Stimulated activated effector memory CD8-positive, alpha-beta T cell treated with anti-CD3 and anti-CD28 coated beads, Interleukin-12 subunit alpha, Interleukin-12 subunit beta, amount 100 ng/mL, for 72 hours (primary cell): Measurements from ENCODE around the gene RSPH6A.

Source experiments
- ATAC-seq: fragments of 150-1000 bp; cut with Tn5 transposase; 2 replicates; pipeline ENCODE4 v1.10.0; 2021
- DNase-seq, 2 donors: peaks; one replicate each; pipeline ENCODE4 v3.0.0; 2021 to 2022; ENCODE audit warnings: low spot score in 2 of 2
- H3K27ac Mint-ChIP-seq: one replicate; pipeline ENCODE4 v1.8.0; 2022; ENCODE audit warnings: mild to moderate bottlenecking, mixed read lengths
- H3K36me3 Mint-ChIP-seq: one replicate; pipeline ENCODE4 v1.8.0; 2022; ENCODE audit warnings: mild to moderate bottlenecking, mixed read lengths
- H3K4me1 Mint-ChIP-seq: one replicate; pipeline ENCODE4 v1.8.0; 2022; ENCODE audit warnings: mixed read lengths
- H3K4me3 Mint-ChIP-seq: one replicate; pipeline ENCODE4 v1.8.0; 2022; ENCODE audit warnings: mild to moderate bottlenecking, mixed read lengths
- H3K9me3 Mint-ChIP-seq: one replicate; pipeline ENCODE4 v1.8.0; 2022; ENCODE audit warnings: mixed read lengths

The RSPH6A gene

GRCh38 chr19:45828945-45829344 lies 13.8 kb upstream of the RSPH6A start:
- no peak overlapping the region for H3K27ac Mint-ChIP-seq
- no peaks in the 10 kb centered on the region for H3K9me3 Mint-ChIP-seq
- peaks cover 95% of the 10 kb centered on the region for H3K36me3 Mint-ChIP-seq
- ATAC-seq (no peak), DNase-seq (no peak)
- no peaks in the 10 kb centered on the region for H3K4me1 Mint-ChIP-seq
- H3K4me3 Mint-ChIP-seq = no peak overlapping the region

GRCh38 chr19:45828523-45828922 lies 13.4 kb upstream of the RSPH6A start:
- Mint-ChIP-seq H3K9me3 (no peaks in the 10 kb centered on the region), H3K36me3 (peaks cover 93% of the 10 kb centered on the region), H3K4me1 (no peaks in the 10 kb centered on the region), H3K4me3 (no peak overlapping the region), H3K27ac (no peak overlapping the region)
- DNase-seq = no peak
- no peak for ATAC-seq

- no peak overlapping the region for H3K4me3 Mint-ChIP-seq
- no peaks in the 10 kb centered on the region for H3K4me1 Mint-ChIP-seq
- no peak for ATAC-seq
- peaks cover 91% of the 10 kb centered on the region for H3K36me3 Mint-ChIP-seq
- H3K27ac Mint-ChIP-seq = peak overlapping the region; percentile 81
- DNase-seq = no peak
- H3K9me3 Mint-ChIP-seq = no peaks in the 10 kb centered on the region
Observed at GRCh38 chr19:45827459-45828093, 12.5 kb upstream of the RSPH6A start.

GRCh38 chr19:45826934-45827333 lies 11.8 kb upstream of the RSPH6A start:
- Mint-ChIP-seq H3K36me3 (peaks cover 90% of the 10 kb centered on the region), H3K9me3 (no peaks in the 10 kb centered on the region), H3K4me1 (no peaks in the 10 kb centered on the region), H3K4me3 (no peak overlapping the region), H3K27ac (peak overlapping the region; percentile 81)
- DNase-seq (no peak), ATAC-seq (no peak)

GRCh38 chr19:45825917-45826893 lies 11.1 kb upstream of the RSPH6A start:
- DNase-seq (no peak), ATAC-seq (no peak)
- no peak overlapping the region for H3K4me3 Mint-ChIP-seq
- H3K27ac Mint-ChIP-seq = no peak overlapping the region
- H3K4me1 Mint-ChIP-seq = peaks cover 3% of the 10 kb centered on the region
- no peaks in the 10 kb centered on the region for H3K9me3 Mint-ChIP-seq
- H3K36me3 Mint-ChIP-seq = peaks cover 90% of the 10 kb centered on the region

- DNase-seq (no peak), ATAC-seq (no peak)
- no peak overlapping the region for H3K27ac Mint-ChIP-seq
- H3K4me3 Mint-ChIP-seq = no peak overlapping the region
- H3K4me1 Mint-ChIP-seq = peaks cover 5% of the 10 kb centered on the region
- H3K9me3 Mint-ChIP-seq = no peaks in the 10 kb centered on the region
- peaks cover 90% of the 10 kb centered on the region for H3K36me3 Mint-ChIP-seq
Observed at GRCh38 chr19:45825263-45825605, 10.1 kb upstream of the RSPH6A start.

- Mint-ChIP-seq H3K27ac (peak overlapping the region; percentile 73), H3K9me3 (no peaks in the 10 kb centered on the region), H3K4me1 (peaks cover 5% of the 10 kb centered on the region), H3K4me3 (no peak overlapping the region), H3K36me3 (peaks cover 90% of the 10 kb centered on the region)
- no peak for ATAC-seq
- no peak for DNase-seq
Observed at GRCh38 chr19:45824531-45825262, 9.6 kb upstream of the RSPH6A start.

- H3K27ac Mint-ChIP-seq = peak overlapping the region; percentile 73
- H3K36me3 Mint-ChIP-seq = peaks cover 90% of the 10 kb centered on the region
- H3K4me3 Mint-ChIP-seq = no peak overlapping the region
- peaks cover 5% of the 10 kb centered on the region for H3K4me1 Mint-ChIP-seq
- DNase-seq (no peak), ATAC-seq (no peak)
- no peaks in the 10 kb centered on the region for H3K9me3 Mint-ChIP-seq
Observed at GRCh38 chr19:45824041-45824471, 8.9 kb upstream of the RSPH6A start.

GRCh38 chr19:45823182-45823581 lies 8.1 kb upstream of the RSPH6A start:
- peaks cover 81% of the 10 kb centered on the region for H3K36me3 Mint-ChIP-seq
- H3K4me3 Mint-ChIP-seq = no peak overlapping the region
- no peak for DNase-seq
- peaks cover 5% of the 10 kb centered on the region for H3K4me1 Mint-ChIP-seq
- no peak for ATAC-seq
- no peaks in the 10 kb centered on the region for H3K9me3 Mint-ChIP-seq
- no peak overlapping the region for H3K27ac Mint-ChIP-seq

- Mint-ChIP-seq H3K9me3 (no peaks in the 10 kb centered on the region), H3K36me3 (peaks cover 77% of the 10 kb centered on the region), H3K4me3 (no peak overlapping the region), H3K4me1 (peaks cover 5% of the 10 kb centered on the region), H3K27ac (no peak overlapping the region)
- DNase-seq = no peak
- ATAC-seq = no peak
Observed at GRCh38 chr19:45822716-45823115, 7.6 kb upstream of the RSPH6A start.

- Mint-ChIP-seq H3K36me3 (peaks cover 72% of the 10 kb centered on the region), H3K9me3 (no peaks in the 10 kb centered on the region), H3K4me1 (peaks cover 13% of the 10 kb centered on the region), H3K4me3 (no peak overlapping the region), H3K27ac (peak overlapping the region; percentile 48)
- DNase-seq = no peak
- ATAC-seq = no peak
Observed at GRCh38 chr19:45821570-45821969, 6.5 kb upstream of the RSPH6A start.

- DNase-seq = no peak
- H3K4me3 Mint-ChIP-seq = no peak overlapping the region
- H3K4me1 Mint-ChIP-seq = peaks cover 13% of the 10 kb centered on the region
- H3K9me3 Mint-ChIP-seq = no peaks in the 10 kb centered on the region
- H3K27ac Mint-ChIP-seq = peak overlapping the region; percentile 48
- ATAC-seq = no peak
- peaks cover 70% of the 10 kb centered on the region for H3K36me3 Mint-ChIP-seq
Observed at GRCh38 chr19:45821103-45821521, 6.0 kb upstream of the RSPH6A start.

GRCh38 chr19:45820413-45821102 lies 5.5 kb upstream of the RSPH6A start:
- ATAC-seq (no peak), DNase-seq (no peak)
- H3K36me3 Mint-ChIP-seq = peaks cover 70% of the 10 kb centered on the region
- no peaks in the 10 kb centered on the region for H3K9me3 Mint-ChIP-seq
- peak overlapping the region; percentile 48 for H3K27ac Mint-ChIP-seq
- H3K4me1 Mint-ChIP-seq = peaks cover 13% of the 10 kb centered on the region
- H3K4me3 Mint-ChIP-seq = no peak overlapping the region

GRCh38 chr19:45819769-45820168 lies 4.7 kb upstream of the RSPH6A start:
- Mint-ChIP-seq H3K4me3 (no peak overlapping the region), H3K4me1 (peaks cover 13% of the 10 kb centered on the region), H3K27ac (no peak overlapping the region), H3K36me3 (peaks cover 66% of the 10 kb centered on the region), H3K9me3 (no peaks in the 10 kb centered on the region)
- DNase-seq (no peak), ATAC-seq (no peak)

- ATAC-seq = no peak
- no peak for DNase-seq
- H3K4me3 Mint-ChIP-seq = no peak overlapping the region
- H3K4me1 Mint-ChIP-seq = peaks cover 13% of the 10 kb centered on the region
- H3K27ac Mint-ChIP-seq = no peak overlapping the region
- H3K36me3 Mint-ChIP-seq = peaks cover 56% of the 10 kb centered on the region
- no peaks in the 10 kb centered on the region for H3K9me3 Mint-ChIP-seq
Observed at GRCh38 chr19:45817725-45818301, 2.7 kb upstream of the RSPH6A start.
